NCI-H1417 (cell line): ENCODE results near the gene WNK2.

Source experiments
- DNase-seq, 3 experiments: peaks; one replicate each; lab custom pipeline; 2025; lab: John Stamatoyannopoulos, UW

Gene WNK2

GRCh38 chr9:93200449-93200742 is 16.5 kb downstream of the WNK2 start:
- no peak for DNase-seq

GRCh38 chr9:93200989-93201334 is 17.0 kb downstream of the WNK2 start:
- DNase-seq, result no peak

- no peak for DNase-seq
Measured at GRCh38 chr9:93203026-93203717, 19.2 kb downstream of the WNK2 start.

- DNase-seq, result no peak
Measured at GRCh38 chr9:93203718-93204469, 20.0 kb downstream of the WNK2 start.

GRCh38 chr9:93204470-93205043 is 20.6 kb downstream of the WNK2 start:
- DNase-seq, result no peak

- peak; percentile 54 to 75 (median 54) for DNase-seq
Measured at GRCh38 chr9:93205045-93205768, 21.3 kb downstream of the WNK2 start.

- no peak for DNase-seq
Measured at GRCh38 chr9:93205896-93206575, 22.1 kb downstream of the WNK2 start.

- DNase-seq, result peak in 1 of 3 experiments; percentile 61
Measured at GRCh38 chr9:93206576-93207155, 22.7 kb downstream of the WNK2 start.

- DNase-seq, result peak; percentile 71 to 93 (median 76)
Measured at GRCh38 chr9:93207326-93207814, 23.4 kb downstream of the WNK2 start.

GRCh38 chr9:93207860-93208734 is 24.2 kb downstream of the WNK2 start:
- peak in 1 of 3 experiments; percentile 43 for DNase-seq

GRCh38 chr9:93209097-93209496 is 25.2 kb downstream of the WNK2 start:
- no peak for DNase-seq

- DNase-seq, result no peak
Measured at GRCh38 chr9:93209576-93210323, 25.8 kb downstream of the WNK2 start.

GRCh38 chr9:93210324-93210973 is 26.5 kb downstream of the WNK2 start:
- DNase-seq, result no peak

- no peak for DNase-seq
Measured at GRCh38 chr9:93210974-93211653, 27.2 kb downstream of the WNK2 start.

- no peak for DNase-seq
Measured at GRCh38 chr9:93211654-93212001, 27.7 kb downstream of the WNK2 start.

GRCh38 chr9:93212409-93212808 is 28.5 kb downstream of the WNK2 start:
- DNase-seq, result no peak

GRCh38 chr9:93216073-93216365 is 32.1 kb downstream of the WNK2 start:
- DNase-seq, result no peak

GRCh38 chr9:93217706-93218105 is 33.8 kb downstream of the WNK2 start:
- DNase-seq, result no peak

GRCh38 chr9:93218161-93218560 is 34.2 kb downstream of the WNK2 start:
- DNase-seq, result no peak
